ENCODE measurements around the gene ARL8B. TPM values are rescaled to one million over a fixed set of nuclear protein-coding genes. Genes with fewer than 3 reads are reported as not detected.

The ARL8B gene
- total and polyA plus RNA-seq, 9 of the 15 experiments (the other 6 are each of a cell fraction or from before 2014, with no cell fraction given): 28.5 to 99.4 (median 77.2) TPM

DNA sequence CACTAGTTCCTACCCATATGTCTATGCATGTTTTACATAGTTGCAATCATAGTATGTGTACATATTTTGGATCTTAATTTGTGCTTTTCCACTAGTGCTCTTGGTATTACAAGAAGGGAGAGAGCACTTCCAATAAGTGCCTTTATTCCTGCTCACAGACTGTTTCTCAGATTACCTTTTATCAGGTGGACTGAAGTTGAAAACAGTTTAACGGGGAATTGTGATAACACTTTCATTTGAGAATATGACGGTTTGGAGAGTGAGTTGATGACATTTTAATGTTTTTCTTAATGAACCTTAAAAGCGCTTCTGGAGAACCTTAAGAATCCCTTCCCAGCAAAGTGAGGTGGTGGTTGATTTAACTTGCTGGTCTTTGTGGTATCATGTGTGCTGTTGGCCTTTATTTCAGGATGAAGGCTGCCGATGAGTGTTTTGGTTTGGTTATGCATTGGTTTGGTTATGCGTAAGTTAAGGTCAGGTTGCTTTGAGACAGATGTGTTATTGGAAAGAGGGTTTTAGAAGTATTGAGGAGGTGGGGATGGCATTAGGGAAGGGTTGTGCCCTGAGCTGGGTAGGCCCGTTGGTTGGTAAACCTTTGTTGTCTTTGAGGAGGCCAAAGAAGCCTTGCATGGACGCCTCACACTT, 68.2 kb downstream of the ARL8B start (continued):
- TF ChIP-seq, protein P1, sequence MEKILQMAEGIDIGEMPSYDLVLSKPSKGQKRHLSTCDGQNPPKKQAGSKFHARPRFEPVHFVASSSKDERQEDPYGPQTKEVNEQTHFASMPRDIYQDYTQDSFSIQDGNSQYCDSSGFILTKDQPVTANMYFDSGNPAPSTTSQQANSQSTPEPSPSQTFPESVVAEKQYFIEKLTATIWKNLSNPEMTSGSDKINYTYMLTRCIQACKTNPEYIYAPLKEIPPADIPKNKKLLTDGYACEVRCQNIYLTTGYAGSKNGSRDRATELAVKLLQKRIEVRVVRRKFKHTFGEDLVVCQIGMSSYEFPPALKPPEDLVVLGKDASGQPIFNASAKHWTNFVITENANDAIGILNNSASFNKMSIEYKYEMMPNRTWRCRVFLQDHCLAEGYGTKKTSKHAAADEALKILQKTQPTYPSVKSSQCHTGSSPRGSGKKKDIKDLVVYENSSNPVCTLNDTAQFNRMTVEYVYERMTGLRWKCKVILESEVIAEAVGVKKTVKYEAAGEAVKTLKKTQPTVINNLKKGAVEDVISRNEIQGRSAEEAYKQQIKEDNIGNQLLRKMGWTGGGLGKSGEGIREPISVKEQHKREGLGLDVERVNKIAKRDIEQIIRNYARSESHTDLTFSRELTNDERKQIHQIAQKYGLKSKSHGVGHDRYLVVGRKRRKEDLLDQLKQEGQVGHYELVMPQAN (IDR thresholded peaks at IDR 0.05; ENCODE audit: borderline replicate concordance): no peak
- no peak for TF ChIP-seq TAF7 (tag; IDR thresholded peaks at IDR 0.05)
- TF ChIP-seq ZNF77 (CRISPR knock-in tag; IDR thresholded peaks at IDR 0.05): no peak
- TF ChIP-seq ZNF124 (CRISPR knock-in tag; IDR thresholded peaks at IDR 0.05): no peak
- TF ChIP-seq ZNF766 (CRISPR knock-in tag; conservative IDR thresholded peaks at IDR 0.05): no peak
- TF ChIP-seq FOXP1 (CRISPR knock-in tag; IDR thresholded peaks at IDR 0.05): no peak
- peak; percentile 88; the same call in 1 of the 2 replicates for TF ChIP-seq HDGF (IDR thresholded peaks at IDR 0.05)
- TF ChIP-seq ARID3A (IDR thresholded peaks at IDR 0.05; ENCODE audit: borderline replicate concordance, low read depth, low read length): 0 out of 2 replicates have a peak, but pooled peaks have one; percentile 16
- no peak for TF ChIP-seq NFE2 (IDR thresholded peaks at IDR 0.05; ENCODE audit: low read depth)
- TF ChIP-seq, protein P2, sequence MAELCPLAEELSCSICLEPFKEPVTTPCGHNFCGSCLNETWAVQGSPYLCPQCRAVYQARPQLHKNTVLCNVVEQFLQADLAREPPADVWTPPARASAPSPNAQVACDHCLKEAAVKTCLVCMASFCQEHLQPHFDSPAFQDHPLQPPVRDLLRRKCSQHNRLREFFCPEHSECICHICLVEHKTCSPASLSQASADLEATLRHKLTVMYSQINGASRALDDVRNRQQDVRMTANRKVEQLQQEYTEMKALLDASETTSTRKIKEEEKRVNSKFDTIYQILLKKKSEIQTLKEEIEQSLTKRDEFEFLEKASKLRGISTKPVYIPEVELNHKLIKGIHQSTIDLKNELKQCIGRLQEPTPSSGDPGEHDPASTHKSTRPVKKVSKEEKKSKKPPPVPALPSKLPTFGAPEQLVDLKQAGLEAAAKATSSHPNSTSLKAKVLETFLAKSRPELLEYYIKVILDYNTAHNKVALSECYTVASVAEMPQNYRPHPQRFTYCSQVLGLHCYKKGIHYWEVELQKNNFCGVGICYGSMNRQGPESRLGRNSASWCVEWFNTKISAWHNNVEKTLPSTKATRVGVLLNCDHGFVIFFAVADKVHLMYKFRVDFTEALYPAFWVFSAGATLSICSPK (IDR thresholded peaks at IDR 0.05; ENCODE audit: borderline replicate concordance): no peak
- TF ChIP-seq CHD2 (IDR thresholded peaks at IDR 0.05; ENCODE audit: low read depth, low read length): no peak
- TF ChIP-seq NFXL1 (CRISPR knock-in tag; IDR thresholded peaks at IDR 0.05): no peak
- TF ChIP-seq TEAD1 (CRISPR knock-in tag; IDR thresholded peaks at IDR 0.05): no peak
- TF ChIP-seq HDAC3 (IDR thresholded peaks at IDR 0.05; ENCODE audit: borderline replicate concordance, partially characterized antibody): no peak
- no peak for TF ChIP-seq MYC (IDR thresholded peaks at IDR 0.05; ENCODE audit: low read depth, low read length)
- no peak for TF ChIP-seq MYC (CRISPR knock-in tag; IDR thresholded peaks at IDR 0.05; ENCODE audit: borderline replicate concordance, low read depth)
- TF ChIP-seq FOXA1 (IDR thresholded peaks at IDR 0.05; ENCODE audit: borderline replicate concordance): no peak
- peak; percentile 55; the same call in 1 of the 2 replicates for TF ChIP-seq TAL1 (IDR thresholded peaks at IDR 0.05)
- TF ChIP-seq E2F4 (CRISPR knock-in tag; IDR thresholded peaks at IDR 0.05; ENCODE audit: low read depth): no peak

All from K562 (cell line).